Endometrial microvascular endothelial cells (primary cell): ENCODE results near the gene DNAJC1. TPM values are rescaled to one million over a fixed set of nuclear protein-coding genes. Genes with fewer than 3 reads are reported as not detected.
"Not testable (repeated sequence)": the region's sequence is repeated elsewhere in the genome, so short reads cannot be mapped to it uniquely, and the experiment has no call there.

Experiments used
- in situ Hi-C: cut with HindIII; loops from 2 replicates; pipeline ENCODE4 v1.10.0; 2017; ENCODE audit warnings: low sequenced_read_pairs, low pct_unique_long_range_greater_than_20kb; ENCODE audit errors: inconsistent ontology term
- total RNA-seq: library from RNA; depleted of rRNA; stranded (reverse); fragments of >200 nt; gene quantifications from one replicate; pipeline ENCODE4 v1.2.3, GENCODE V29; 2015; ENCODE audit errors: inconsistent ontology term

The DNAJC1 gene
- total RNA-seq, 1 donor from 2014 or later: 15.0 TPM

DNA sequence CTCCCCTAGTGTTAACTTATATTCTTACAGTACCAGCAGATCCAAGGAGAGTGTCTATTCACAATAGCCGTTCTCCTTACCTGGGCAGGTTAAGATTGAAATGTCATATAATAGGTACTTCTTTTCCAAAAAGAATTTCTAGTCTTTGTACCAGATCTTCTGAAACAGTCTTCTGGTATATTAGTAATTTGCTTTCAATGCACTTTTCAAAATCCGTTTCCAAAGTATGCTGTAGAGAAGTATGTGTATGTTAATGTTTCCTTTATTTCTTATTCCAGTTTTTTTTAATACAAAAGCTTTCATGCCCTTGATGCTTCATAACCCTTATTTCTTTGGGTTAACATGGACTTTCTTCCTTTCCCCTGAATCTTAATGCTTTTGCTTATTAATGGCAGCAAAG, 281.3 kb downstream of the DNAJC1 start:
- in situ Hi-C loops: no loop called here

DNA sequence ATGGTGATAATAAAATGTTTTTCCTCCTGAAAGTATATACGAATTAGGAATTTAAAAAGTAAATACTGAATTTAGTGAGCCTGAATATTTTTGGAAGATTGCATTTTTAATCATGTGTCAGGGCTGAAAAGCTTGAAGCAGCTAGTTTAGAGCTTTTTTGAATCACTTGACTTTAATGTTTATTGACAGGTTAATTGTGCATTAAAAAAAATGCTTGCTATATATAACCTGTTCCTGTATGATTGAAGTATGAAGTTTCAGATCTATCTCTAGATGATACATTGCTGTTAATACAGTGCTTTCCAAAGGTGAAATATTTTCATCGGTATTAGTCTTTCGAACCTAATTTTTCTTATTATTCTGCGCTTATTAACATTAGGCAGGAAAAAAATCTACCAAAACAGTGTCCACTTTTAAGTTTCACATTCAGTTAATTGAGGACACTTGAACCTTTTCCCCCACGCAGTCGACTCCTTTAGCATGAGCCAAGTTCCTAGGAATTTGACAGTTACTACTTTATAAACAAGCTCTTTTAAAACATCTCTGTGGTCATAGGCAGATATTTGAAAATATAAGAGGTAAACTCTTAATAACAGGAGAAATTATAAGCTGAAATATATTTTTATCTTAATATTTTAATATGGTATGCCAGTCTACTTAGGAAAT, 282.4 kb downstream of the DNAJC1 start:
- in situ Hi-C loops: no loop called here

DNA sequence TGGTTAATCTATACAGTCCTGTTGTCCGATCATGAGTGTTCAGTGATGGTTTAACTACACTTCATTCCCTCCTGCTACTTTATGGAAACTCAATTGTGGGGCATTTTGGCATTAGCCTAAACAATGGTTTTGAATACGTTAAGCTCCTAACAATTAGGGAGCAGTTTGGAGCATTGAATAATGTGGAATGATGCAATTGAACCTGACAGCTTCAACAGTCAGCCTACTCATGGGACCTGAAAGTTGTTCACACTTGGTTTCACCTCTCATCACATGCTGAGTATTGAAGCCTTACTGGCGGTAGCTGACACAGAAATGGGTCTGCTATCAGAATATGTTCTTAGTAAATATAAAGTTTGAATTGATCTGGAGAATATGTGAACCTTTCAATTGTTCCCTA, 283.4 kb downstream of the DNAJC1 start:
- in situ Hi-C loops: no loop called here

DNA sequence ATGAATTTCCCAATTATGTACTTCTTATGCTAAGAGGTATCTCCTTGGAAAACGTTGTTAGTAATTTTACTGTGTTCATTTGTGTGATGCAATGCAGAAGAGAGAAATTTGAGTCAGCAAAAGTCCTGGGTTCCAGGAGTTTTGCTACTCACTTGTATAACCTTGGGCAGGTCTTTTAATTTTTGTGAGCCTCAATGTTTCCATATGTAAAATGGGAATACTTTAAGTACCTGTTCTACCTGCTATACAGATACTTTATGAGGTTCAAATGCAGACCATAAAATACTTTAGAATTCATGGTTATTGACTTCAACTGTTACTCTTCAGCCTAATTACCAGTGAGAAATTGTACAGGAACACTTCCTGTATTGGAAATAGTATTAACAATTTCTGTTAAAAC, 284.0 kb downstream of the DNAJC1 start:
- in situ Hi-C loops: no loop called here

DNA sequence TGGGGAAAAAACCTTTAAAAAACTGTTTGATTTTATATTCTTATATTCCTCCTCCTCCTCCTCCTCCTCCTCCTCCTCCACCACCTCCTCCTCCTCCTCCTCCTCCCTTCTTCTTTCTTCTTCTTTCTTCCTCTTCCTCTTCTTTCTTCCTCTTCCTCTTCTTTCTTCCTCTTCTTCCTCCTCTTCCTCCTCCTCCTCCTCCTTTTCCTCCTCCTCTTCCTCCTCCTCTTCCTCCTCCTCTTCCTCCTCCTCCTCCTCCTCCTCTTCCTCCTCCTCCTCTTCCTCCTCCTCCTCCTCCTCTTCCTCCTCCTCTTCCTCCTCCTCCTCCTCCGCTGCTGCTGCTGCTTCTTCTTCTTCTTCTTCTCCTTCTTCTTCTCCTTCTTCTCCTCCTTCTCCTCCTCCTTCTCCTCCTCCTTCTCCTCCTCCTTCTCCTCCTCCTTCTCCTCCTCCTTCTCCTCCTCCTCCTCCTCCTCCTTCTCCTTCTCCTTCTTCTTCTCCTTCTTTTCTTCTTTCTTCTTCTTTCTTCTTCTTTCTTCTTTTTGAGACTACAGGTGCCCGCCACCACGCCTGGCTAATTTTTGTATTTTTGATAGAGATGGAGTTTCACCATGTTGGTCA, 286.0 kb downstream of the DNAJC1 start:
- in situ Hi-C loops: not testable (repeated sequence)

DNA sequence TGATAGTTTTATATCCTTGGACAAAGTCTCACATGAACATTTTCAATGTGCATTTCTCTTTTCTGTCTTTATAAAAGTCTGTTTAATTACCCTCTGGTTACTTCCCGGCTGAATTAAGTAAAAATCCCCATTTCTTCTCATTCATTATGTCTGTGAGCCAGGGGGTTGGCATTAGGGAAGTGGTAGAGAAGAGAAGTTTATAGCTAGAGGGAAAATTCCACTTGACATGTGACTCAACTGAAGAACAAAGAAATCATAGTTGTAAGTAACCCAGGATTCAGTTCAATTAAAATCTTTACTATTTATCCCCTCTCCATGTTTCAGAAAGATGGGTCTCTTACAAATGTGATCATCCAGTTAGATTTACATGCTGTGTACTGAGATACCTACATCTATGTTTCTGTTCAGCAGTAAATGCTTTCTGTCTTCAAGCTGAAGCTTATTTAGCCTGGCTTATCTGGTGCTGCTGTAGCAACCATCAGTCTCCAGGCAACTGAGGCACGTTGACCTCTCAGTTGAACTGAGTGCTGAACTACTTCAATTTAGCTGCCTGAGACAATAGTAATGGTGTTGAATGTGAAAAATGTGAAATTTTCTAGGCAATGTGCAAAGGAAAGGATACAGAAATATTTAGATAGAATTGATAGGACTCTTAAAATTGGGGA, 287.9 kb downstream of the DNAJC1 start:
- in situ Hi-C loops: no loop called here

DNA sequence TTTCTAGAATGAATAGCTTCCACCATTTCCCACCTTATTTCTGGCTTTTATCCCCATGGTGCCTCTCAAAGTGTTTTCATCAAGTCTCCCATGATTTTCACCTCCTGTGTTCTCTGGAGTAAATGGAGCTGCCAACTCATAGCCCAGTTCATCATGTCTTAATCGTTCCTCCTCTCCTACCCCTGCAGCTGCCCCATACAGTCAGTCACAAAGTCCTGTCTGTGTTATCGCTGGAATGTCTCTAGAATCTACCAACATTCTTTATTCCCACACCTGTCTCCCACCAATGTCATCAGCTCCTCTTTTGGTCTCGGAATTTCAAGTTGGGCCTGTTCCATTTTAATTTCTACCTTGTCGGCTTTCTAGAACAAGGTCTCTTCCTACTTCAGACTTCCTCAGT, 290.6 kb downstream of the DNAJC1 start:
- in situ Hi-C loops: no loop called here

DNA sequence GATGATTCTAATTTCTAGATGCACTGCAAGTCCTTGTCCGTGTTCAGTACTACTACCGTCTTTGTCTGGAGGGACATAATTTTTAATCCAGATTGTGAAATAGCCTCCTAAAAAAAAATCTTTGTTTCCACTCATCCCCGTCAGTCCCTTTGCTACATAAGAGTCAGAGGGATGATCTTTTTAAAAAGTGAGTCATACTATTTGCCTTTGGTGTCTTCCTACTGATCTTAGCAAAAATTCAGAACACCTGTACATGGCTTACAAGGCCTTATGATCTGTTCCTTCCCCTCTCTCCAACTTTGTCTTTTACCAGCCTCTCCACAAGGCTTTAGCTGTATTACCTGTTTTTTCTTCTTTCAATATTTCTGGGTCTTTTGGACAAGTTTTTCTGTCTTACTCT, 296.0 kb downstream of the DNAJC1 start:
- in situ Hi-C loops: no loop called here

Other genes with a start within 250 kb of the DNAJC1 start
- not detected for gene EBLN1, start 214.3 kb upstream of the DNAJC1 start, total RNA-seq